Measurements from ENCODE around the gene KCNJ12.
"Not testable (repeated sequence)": the region's sequence is repeated elsewhere in the genome, so short reads cannot be mapped to it uniquely, and the experiment has no call there.

Gene KCNJ12

GRCh38 chr17:21429921-21430628 is 53.9 kb downstream of the KCNJ12 start:
- H3K27ac ChIP-seq (ENCODE audit: extremely low read depth, low read depth, low read length); H3K4me3 ChIP-seq (ENCODE audit: low read depth, low read length); CTCF ChIA-PET; POLR2A ChIA-PET; H3K36me3 ChIP-seq (ENCODE audit: control insufficient read depth in 2 of 2, insufficient read depth in 1 of 2, low read length in 2 of 2); H3K4me1 ChIP-seq (ENCODE audit: control insufficient read depth, insufficient read depth, low read length); H3K9me3 ChIP-seq (ENCODE audit: control insufficient read depth, insufficient read depth, low read depth, low read length): not testable (repeated sequence)

GRCh38 chr17:21433971-21434370 is 57.8 kb downstream of the KCNJ12 start:
- H3K36me3 ChIP-seq (ENCODE audit: control insufficient read depth in 2 of 2, insufficient read depth in 1 of 2, low read length in 2 of 2); POLR2A ChIA-PET; CTCF ChIA-PET; H3K9me3 ChIP-seq (ENCODE audit: control insufficient read depth, insufficient read depth, low read depth, low read length); H3K4me1 ChIP-seq (ENCODE audit: control insufficient read depth, insufficient read depth, low read length); H3K4me3 ChIP-seq (ENCODE audit: low read depth, low read length); H3K27ac ChIP-seq (ENCODE audit: extremely low read depth, low read depth, low read length): not testable (repeated sequence)

GRCh38 chr17:21434976-21435375 is 58.8 kb downstream of the KCNJ12 start:
- H3K27ac ChIP-seq (ENCODE audit: extremely low read depth, low read depth, low read length); H3K4me1 ChIP-seq (ENCODE audit: control insufficient read depth, insufficient read depth, low read length); H3K4me3 ChIP-seq (ENCODE audit: low read depth, low read length); H3K36me3 ChIP-seq (ENCODE audit: control insufficient read depth in 2 of 2, insufficient read depth in 1 of 2, low read length in 2 of 2); H3K9me3 ChIP-seq (ENCODE audit: control insufficient read depth, insufficient read depth, low read depth, low read length); POLR2A ChIA-PET: not testable (repeated sequence)
- CTCF ChIA-PET = interaction anchor here (0.6 kb wide), 1 partner anchor 38 kb away, joined by 3 read pairs; no protein-coding TSS in a partner anchor

- POLR2A ChIA-PET, CTCF ChIA-PET: not testable (repeated sequence)
Measured at GRCh38 chr17:21436481-21436880, 60.3 kb downstream of the KCNJ12 start.

GRCh38 chr17:21436883-21437836 is 61.0 kb downstream of the KCNJ12 start:
- CTCF ChIA-PET = not testable (repeated sequence)

More at GRCh38 chr17:21436481-21436880, 60.3 kb downstream of the KCNJ12 start:
- not testable (repeated sequence) for H3K36me3 ChIP-seq (ENCODE audit: control insufficient read depth in 2 of 2, insufficient read depth in 1 of 2, low read length in 2 of 2); H3K4me1 ChIP-seq (ENCODE audit: control insufficient read depth, insufficient read depth, low read length); H3K9me3 ChIP-seq (ENCODE audit: control insufficient read depth, insufficient read depth, low read depth, low read length); H3K27ac ChIP-seq (ENCODE audit: extremely low read depth, low read depth, low read length); H3K4me3 ChIP-seq (ENCODE audit: low read depth, low read length)

GRCh38 chr17:21438316-21439014 is 62.3 kb downstream of the KCNJ12 start:
- POLR2A ChIA-PET; H3K9me3 ChIP-seq (ENCODE audit: control insufficient read depth, insufficient read depth, low read depth, low read length); H3K27ac ChIP-seq (ENCODE audit: extremely low read depth, low read depth, low read length); H3K36me3 ChIP-seq (ENCODE audit: control insufficient read depth in 2 of 2, insufficient read depth in 1 of 2, low read length in 2 of 2); H3K4me1 ChIP-seq (ENCODE audit: control insufficient read depth, insufficient read depth, low read length); H3K4me3 ChIP-seq (ENCODE audit: low read depth, low read length); CTCF ChIA-PET: not testable (repeated sequence)

More at GRCh38 chr17:21436883-21437836, 61.0 kb downstream of the KCNJ12 start:
- H3K9me3 ChIP-seq (ENCODE audit: control insufficient read depth, insufficient read depth, low read depth, low read length); POLR2A ChIA-PET; H3K36me3 ChIP-seq (ENCODE audit: control insufficient read depth in 2 of 2, insufficient read depth in 1 of 2, low read length in 2 of 2); H3K4me1 ChIP-seq (ENCODE audit: control insufficient read depth, insufficient read depth, low read length); H3K27ac ChIP-seq (ENCODE audit: extremely low read depth, low read depth, low read length); H3K4me3 ChIP-seq (ENCODE audit: low read depth, low read length): not testable (repeated sequence)
- TF ChIP-seq GLIS1 (tag by site-specific recombination; IDR thresholded peaks at IDR 0.05) (peak; percentile 39), ZIC2 (tag by site-specific recombination; IDR thresholded peaks at IDR 0.05) (peak; percentile 77)

GRCh38 chr17:21439015-21439336 is 62.8 kb downstream of the KCNJ12 start:
- H3K27ac ChIP-seq (ENCODE audit: extremely low read depth, low read depth, low read length); H3K36me3 ChIP-seq (ENCODE audit: control insufficient read depth in 2 of 2, insufficient read depth in 1 of 2, low read length in 2 of 2); H3K4me3 ChIP-seq (ENCODE audit: low read depth, low read length); CTCF ChIA-PET; POLR2A ChIA-PET; H3K9me3 ChIP-seq (ENCODE audit: control insufficient read depth, insufficient read depth, low read depth, low read length); H3K4me1 ChIP-seq (ENCODE audit: control insufficient read depth, insufficient read depth, low read length): not testable (repeated sequence)
